ENCODE data around the gene C19orf33. TPM values are rescaled to one million over a fixed set of nuclear protein-coding genes. Genes with fewer than 3 reads are reported as not detected.

Gene C19orf33
- total and polyA plus RNA-seq, 2 of the 8 experiments (the other 6 are each of a cell fraction or from before 2014, with no cell fraction given), result 6.0 to 36.0 TPM

DNA sequence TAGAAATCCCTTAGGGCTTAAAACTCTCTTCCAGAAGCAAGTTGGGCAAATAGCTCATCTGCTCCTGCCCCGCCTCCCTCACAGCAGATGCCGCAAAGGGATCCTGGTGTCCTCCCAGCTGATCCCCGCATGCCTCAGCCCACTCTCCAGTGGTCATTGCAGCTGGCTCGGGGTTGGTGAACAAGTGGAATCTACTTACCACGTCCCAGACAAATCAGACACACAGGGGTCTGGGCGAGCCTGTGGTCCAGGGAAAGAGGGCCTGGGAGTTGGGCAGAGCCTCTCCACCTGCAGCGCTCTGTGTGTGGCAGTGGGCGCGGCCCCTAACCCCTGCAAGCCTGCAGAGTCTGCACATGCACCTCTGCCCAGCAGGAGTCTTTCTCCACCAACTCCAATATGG lies 10.8 kb upstream of the C19orf33 start (continued):
- no peak for TF ChIP-seq GTF2F1 (IDR thresholded peaks at IDR 0.05; ENCODE audit: borderline replicate concordance, low read depth, low read length)
- no peak for TF ChIP-seq EP300 (IDR thresholded peaks at IDR 0.05; ENCODE audit: borderline replicate concordance in 1 of 2, low read depth in 2 of 2, low read length in 2 of 2)
- TF ChIP-seq TAF7 (optimal IDR thresholded peaks at IDR 0.05; ENCODE audit: borderline replicate concordance, low read depth, low read length), result no peak
- no peak for TF ChIP-seq SIRT6 (IDR thresholded peaks at IDR 0.05; ENCODE audit: low read length)
- TF ChIP-seq POLR2AphosphoS5 (IDR thresholded peaks at IDR 0.05; ENCODE audit: low read depth, low read length), result no peak
- TF ChIP-seq SIN3A (conservative IDR thresholded peaks at IDR 0.05 in 1 of 2, IDR thresholded peaks at IDR 0.05 in 1 of 2; ENCODE audit: low read depth in 1 of 2, low read length in 2 of 2), result no peak

All from H1 (cell line).